ENCODE results near the gene KDM3A.

The KDM3A gene

GRCh38 chr2:86484385-86484784, 43.2 kb downstream of the KDM3A start:
- in situ Hi-C loops (cut with HindIII; ENCODE audit: low sequenced_read_pairs), result no loop called here
- no peak overlapping the region for H3K4me3 ChIP-seq (ENCODE audit: low read depth, low read length)
- no peak for DNase-seq (ENCODE audit: low read depth)
- TF ChIP-seq, protein P1, sequence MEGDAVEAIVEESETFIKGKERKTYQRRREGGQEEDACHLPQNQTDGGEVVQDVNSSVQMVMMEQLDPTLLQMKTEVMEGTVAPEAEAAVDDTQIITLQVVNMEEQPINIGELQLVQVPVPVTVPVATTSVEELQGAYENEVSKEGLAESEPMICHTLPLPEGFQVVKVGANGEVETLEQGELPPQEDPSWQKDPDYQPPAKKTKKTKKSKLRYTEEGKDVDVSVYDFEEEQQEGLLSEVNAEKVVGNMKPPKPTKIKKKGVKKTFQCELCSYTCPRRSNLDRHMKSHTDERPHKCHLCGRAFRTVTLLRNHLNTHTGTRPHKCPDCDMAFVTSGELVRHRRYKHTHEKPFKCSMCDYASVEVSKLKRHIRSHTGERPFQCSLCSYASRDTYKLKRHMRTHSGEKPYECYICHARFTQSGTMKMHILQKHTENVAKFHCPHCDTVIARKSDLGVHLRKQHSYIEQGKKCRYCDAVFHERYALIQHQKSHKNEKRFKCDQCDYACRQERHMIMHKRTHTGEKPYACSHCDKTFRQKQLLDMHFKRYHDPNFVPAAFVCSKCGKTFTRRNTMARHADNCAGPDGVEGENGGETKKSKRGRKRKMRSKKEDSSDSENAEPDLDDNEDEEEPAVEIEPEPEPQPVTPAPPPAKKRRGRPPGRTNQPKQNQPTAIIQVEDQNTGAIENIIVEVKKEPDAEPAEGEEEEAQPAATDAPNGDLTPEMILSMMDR (IDR thresholded peaks at IDR 0.05; ENCODE audit: low read depth, low read length, missing control alignments), result no peak

GRCh38 chr2:86485103-86485502, 43.9 kb downstream of the KDM3A start:
- TF ChIP-seq, protein P1 (IDR thresholded peaks at IDR 0.05; ENCODE audit: low read depth, low read length, missing control alignments), result no peak
- no peak for DNase-seq (ENCODE audit: low read depth)
- in situ Hi-C loops (cut with HindIII; ENCODE audit: low sequenced_read_pairs), result no loop called here
- no peak overlapping the region for H3K4me3 ChIP-seq (ENCODE audit: low read depth, low read length)

GRCh38 chr2:86485802-86486201, 44.6 kb downstream of the KDM3A start:
- TF ChIP-seq, protein P1 (IDR thresholded peaks at IDR 0.05; ENCODE audit: low read depth, low read length, missing control alignments), result no peak
- in situ Hi-C loops (cut with HindIII; ENCODE audit: low sequenced_read_pairs), result no loop called here

GRCh38 chr2:86487062-86487461, 45.9 kb downstream of the KDM3A start:
- no peak for DNase-seq (ENCODE audit: low read depth)
- in situ Hi-C loops (cut with HindIII; ENCODE audit: low sequenced_read_pairs), result no loop called here
- no peak overlapping the region for H3K4me3 ChIP-seq (ENCODE audit: low read depth, low read length)
- TF ChIP-seq, protein P1 (IDR thresholded peaks at IDR 0.05; ENCODE audit: low read depth, low read length, missing control alignments), result no peak

More at GRCh38 chr2:86485802-86486201, 44.6 kb downstream of the KDM3A start:
- H3K4me3 ChIP-seq (ENCODE audit: low read depth, low read length), result no peak overlapping the region
- DNase-seq (ENCODE audit: low read depth), result no peak

- TF ChIP-seq, protein P1 (IDR thresholded peaks at IDR 0.05; ENCODE audit: low read depth, low read length, missing control alignments), result no peak
- in situ Hi-C loops (cut with HindIII; ENCODE audit: low sequenced_read_pairs), result no loop called here
- DNase-seq (ENCODE audit: low read depth), result no peak
- no peak overlapping the region for H3K4me3 ChIP-seq (ENCODE audit: low read depth, low read length)
These were observed 47.5 kb downstream of the KDM3A start for GRCh38 chr2:86488561-86489250.

DNA sequence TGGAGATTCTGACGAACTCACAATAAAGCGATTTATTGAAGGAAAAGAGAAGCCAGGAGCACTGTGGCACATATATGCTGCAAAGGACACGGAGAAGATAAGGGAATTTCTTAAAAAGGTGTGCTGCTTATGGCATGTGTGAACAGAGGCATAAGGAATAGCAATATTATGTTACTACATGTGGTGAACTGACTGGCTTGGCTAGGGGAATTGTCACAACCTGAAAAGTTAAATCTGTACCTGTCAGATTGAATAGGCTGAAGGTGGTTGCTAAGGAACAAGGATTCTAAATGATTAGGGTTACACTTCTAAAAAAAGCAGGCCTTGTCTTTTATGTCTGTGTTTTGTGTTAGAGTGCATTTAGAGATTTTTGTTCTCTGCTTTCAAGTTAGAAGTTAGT, 48.4 kb downstream of the KDM3A start:
- no peak for DNase-seq (ENCODE audit: low read depth)
- TF ChIP-seq, protein P1 (IDR thresholded peaks at IDR 0.05; ENCODE audit: low read depth, low read length, missing control alignments), result no peak
- no peak overlapping the region for H3K4me3 ChIP-seq (ENCODE audit: low read depth, low read length)
- in situ Hi-C loops (cut with HindIII; ENCODE audit: low sequenced_read_pairs), result no loop called here

All from astrocyte of the cerebellum (primary cell).